HEK293T (cell line): ENCODE data around the gene LUM.

Source experiments
- BHLHE40 ChIP-seq: fragments of 450-650 bp; IDR thresholded peaks from 2 replicates; pipeline ENCODE4 v1.6.1; 2016; ENCODE audit warnings: mild to moderate bottlenecking, moderate library complexity, borderline replicate concordance
- CTBP1 ChIP-seq: fragments of 450-650 bp; IDR thresholded peaks from 2 replicates; pipeline ENCODE4 v1.6.1; 2016; ENCODE audit warnings: borderline replicate concordance
- FOXA1 ChIP-seq: fragments of 450-650 bp; IDR thresholded peaks from 2 replicates; pipeline ENCODE4 v1.6.1; 2016; ENCODE audit warnings: mild to moderate bottlenecking
- FOXK2 ChIP-seq: fragments of 450-650 bp; IDR thresholded peaks from 2 replicates; pipeline ENCODE4 v1.6.1; 2016; ENCODE audit warnings: mild to moderate bottlenecking
- FOXM1 ChIP-seq: fragments of 450-650 bp; IDR thresholded peaks from 2 replicates; pipeline ENCODE4 v1.6.1; 2017; ENCODE audit warnings: mild to moderate bottlenecking, borderline replicate concordance
- HDGF ChIP-seq: fragments of 450-650 bp; IDR thresholded peaks from 2 replicates; pipeline ENCODE4 v1.6.1; 2017; ENCODE audit warnings: antibody characterized with exemption, borderline replicate concordance

DNA sequence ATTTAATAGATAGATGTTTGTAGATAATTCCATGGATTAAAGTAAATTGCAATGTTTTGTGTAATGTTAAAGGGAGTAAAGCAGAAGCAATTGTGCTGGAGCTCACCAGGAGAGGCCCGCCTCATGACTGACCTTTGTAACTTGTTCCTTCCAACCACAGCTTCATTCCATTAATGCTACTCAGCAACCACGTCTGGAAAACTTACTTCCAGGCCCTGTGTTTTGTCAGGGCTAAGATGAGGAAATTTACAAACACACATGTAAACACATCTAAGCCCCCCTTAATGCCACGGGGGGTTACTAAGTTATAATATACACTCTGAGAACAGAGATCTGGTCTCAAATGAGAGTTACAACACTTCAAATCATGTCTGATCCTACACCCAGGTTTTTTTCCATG lies 12.4 kb downstream of the LUM start:
- TF ChIP-seq HDGF = no peak
- TF ChIP-seq FOXK2 = no peak
- no peak for TF ChIP-seq FOXA1
- TF ChIP-seq FOXM1 = no peak
- no peak for TF ChIP-seq CTBP1
- TF ChIP-seq BHLHE40 = no peak
